Chondrocyte (in vitro differentiated cells): ENCODE results near the gene CLIC4. TPM values are rescaled to one million over a fixed set of nuclear protein-coding genes. Genes with fewer than 3 reads are reported as not detected.
"Not testable (repeated sequence)": the region's sequence is repeated elsewhere in the genome, so short reads cannot be mapped to it uniquely, and the experiment has no call there.

Experiments
- DNase-seq: peaks from one replicate; pipeline ENCODE4 v3.0.0; 2021; ENCODE audit warnings: mixed read lengths, low spot score
- H3K27ac Mint-ChIP-seq: one replicate; pipeline ENCODE4 v1.8.0; 2021; ENCODE audit warnings: mild to moderate bottlenecking, moderate library complexity, mixed read lengths; ENCODE audit not compliant: unreplicated experiment
- H3K27me3 Mint-ChIP-seq: 2 replicates; pipeline ENCODE4 v1.8.0; 2021; ENCODE audit warnings: low read depth, mixed read lengths
- H3K36me3 Mint-ChIP-seq: 2 replicates; pipeline ENCODE4 v1.8.0; 2021; ENCODE audit warnings: low read depth, mixed read lengths
- H3K4me1 Mint-ChIP-seq: 2 replicates; pipeline ENCODE4 v1.8.0; 2021; ENCODE audit warnings: low read depth, mild to moderate bottlenecking, mixed read lengths
- H3K4me3 Mint-ChIP-seq: one replicate; pipeline ENCODE4 v1.8.0; 2021; ENCODE audit warnings: mild to moderate bottlenecking, moderate library complexity, mixed read lengths; ENCODE audit not compliant: unreplicated experiment
- H3K9me3 Mint-ChIP-seq: 2 replicates; pipeline ENCODE4 v1.8.0; 2021; ENCODE audit warnings: low read depth, mixed read lengths
- CTCF ChIP-seq: fragments of 200-600 bp; sonication (generic); IDR thresholded peaks from 2 replicates; pipeline ENCODE4 v1.5.0; 2021; ENCODE audit warnings: antibody characterized with exemption, mild to moderate bottlenecking, moderate library complexity
- long read RNA-seq: library from polyadenylated mRNA; stranded (forward); transcript quantifications from one replicate; pipeline ENCODE4 v2.0.0, GENCODE V29; 2021
- total RNA-seq: library from RNA; stranded (reverse); gene quantifications from 3 replicates; pipeline ENCODE4 v1.2.1, GENCODE V29; 2021

CLIC4 gene
- total RNA-seq: 282 to 430 TPM (median 411 TPM) in 3 replicates
- long read RNA-seq, full-length matches to known transcripts: 935 of 983 reads
- long read RNA-seq, partial matches to known transcripts: 34 of 983 reads
- long read RNA-seq, other reads (novel, unspliced or antisense): 14 of 983 reads

- peak within 1 kb of the TSS; percentile 94 for H3K4me3 Mint-ChIP-seq
- DNase-seq: peak; percentile 100
- no peaks in the 10 kb centered on the region for H3K9me3 Mint-ChIP-seq
- H3K27ac Mint-ChIP-seq: peak within 1 kb of the TSS; percentile 97
- peaks cover 62% of the 10 kb centered on the region for H3K4me1 Mint-ChIP-seq
- H3K27me3 Mint-ChIP-seq: no peaks in the 10 kb centered on the region
- H3K36me3 Mint-ChIP-seq: peaks cover 6% of the 10 kb centered on the region
- TF ChIP-seq CTCF: no peak
These were observed at the start of gene CLIC4 for GRCh38 chr1:24744911-24745710. TSS of gene CLIC4 (plus strand) at chr1:24745447. CDS start at chr1:24745554, 107 bp downstream.

DNA sequence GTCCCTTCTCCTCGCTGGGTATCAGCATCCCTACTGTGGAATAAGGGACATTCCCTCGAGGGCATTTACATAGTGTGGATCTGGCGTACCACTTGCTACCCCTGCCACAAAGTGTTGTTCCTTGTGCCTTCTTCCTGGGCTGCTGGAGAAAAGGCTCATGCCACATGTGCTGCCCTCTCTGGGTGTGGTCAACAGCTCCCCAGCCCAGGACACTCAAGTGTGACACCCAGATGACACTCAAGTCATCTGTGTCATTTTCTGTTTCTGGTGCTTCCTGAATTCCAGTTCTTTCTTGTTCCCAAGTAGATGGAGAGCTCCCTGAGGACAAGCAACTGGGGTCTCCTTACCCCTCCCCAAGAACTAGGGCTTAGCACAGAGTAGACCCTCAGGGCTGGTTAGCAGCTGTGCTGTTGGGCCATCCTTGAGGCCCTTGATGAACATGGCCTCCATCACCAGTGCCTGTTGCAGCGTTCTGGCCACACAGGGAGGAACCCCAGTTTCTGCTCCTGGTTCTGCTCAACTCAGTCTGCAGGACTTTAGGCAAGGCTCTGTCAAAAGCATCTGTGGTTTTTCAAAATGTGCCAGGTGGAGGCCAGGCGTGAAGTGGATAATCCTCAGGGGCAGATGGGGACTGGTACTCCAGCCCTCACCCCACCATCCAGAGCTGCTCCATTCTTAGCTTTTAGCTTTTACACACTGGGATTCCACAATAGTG is 49.0 kb upstream of the CLIC4 start:
- Mint-ChIP-seq H3K4me3 (no peak overlapping the region), H3K4me1 (peaks cover 8% of the 10 kb centered on the region), H3K36me3 (no peaks in the 10 kb centered on the region), H3K27ac (no peak overlapping the region), H3K9me3 (no peaks in the 10 kb centered on the region), H3K27me3 (no peaks in the 10 kb centered on the region)
- no peak for TF ChIP-seq CTCF
- DNase-seq: no peak

- Mint-ChIP-seq H3K27me3 (no peaks in the 10 kb centered on the region), H3K27ac (no peak overlapping the region), H3K4me1 (peaks cover 8% of the 10 kb centered on the region), H3K9me3 (no peaks in the 10 kb centered on the region), H3K4me3 (no peak overlapping the region), H3K36me3 (no peaks in the 10 kb centered on the region)
- TF ChIP-seq CTCF: no peak
- no peak for DNase-seq
These were observed 48.4 kb upstream of the CLIC4 start for GRCh38 chr1:24696756-24697330.

- not testable (repeated sequence) for H3K9me3 Mint-ChIP-seq, H3K27me3 Mint-ChIP-seq, DNase-seq, H3K36me3 Mint-ChIP-seq, H3K4me3 Mint-ChIP-seq, H3K27ac Mint-ChIP-seq, H3K4me1 Mint-ChIP-seq
These were observed 47.7 kb upstream of the CLIC4 start for GRCh38 chr1:24697453-24698001.

DNA sequence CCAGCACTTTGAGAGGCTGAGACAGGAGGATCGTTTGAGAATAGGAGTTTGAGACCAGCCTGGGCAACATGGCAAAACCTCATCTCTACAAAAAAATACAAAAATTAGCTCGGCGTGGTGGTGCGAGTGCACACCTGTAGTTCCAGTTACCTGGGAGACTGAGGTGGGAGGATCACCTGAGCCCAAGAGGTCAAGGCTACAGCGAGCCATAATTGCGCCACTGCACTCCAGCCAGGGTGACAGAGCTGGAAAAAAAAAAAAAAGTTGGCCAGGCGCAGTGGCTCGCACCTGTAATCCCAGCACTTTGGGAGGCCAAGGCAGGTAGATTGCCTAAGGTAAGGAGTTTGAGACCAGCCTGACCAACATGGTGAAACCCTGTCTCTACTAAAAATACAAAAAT is 46.9 kb upstream of the CLIC4 start:
- not testable (repeated sequence) for H3K36me3 Mint-ChIP-seq, H3K27me3 Mint-ChIP-seq, H3K9me3 Mint-ChIP-seq, H3K27ac Mint-ChIP-seq, H3K4me3 Mint-ChIP-seq, DNase-seq
- H3K4me1 Mint-ChIP-seq: peaks cover 12% of the 10 kb centered on the region

GRCh38 chr1:24699628-24700027 is 45.6 kb upstream of the CLIC4 start:
- no peak for DNase-seq
- TF ChIP-seq CTCF: no peak
- no peaks in the 10 kb centered on the region for H3K27me3 Mint-ChIP-seq

More at GRCh38 chr1:24699628-24700027, 45.6 kb upstream of the CLIC4 start:
- Mint-ChIP-seq H3K36me3 (no peaks in the 10 kb centered on the region), H3K9me3 (no peaks in the 10 kb centered on the region), H3K4me3 (no peak overlapping the region), H3K4me1 (peaks cover 5% of the 10 kb centered on the region), H3K27ac (no peak overlapping the region)
